Measurements from ENCODE around the gene FAAP20. TPM values are rescaled to one million over a fixed set of nuclear protein-coding genes. Genes with fewer than 3 reads are reported as not detected.

FAAP20 gene
- total and polyA plus RNA-seq, 2 donors (not counting 3 experiments of a cell fraction or from before 2014, with no cell fraction given): 31.5 to 62.6 TPM

GRCh38 chr1:2184531-2184930 is 10.0 kb downstream of the FAAP20 start:
- Histone ChIP-seq H3K36me3 (ENCODE audit: control insufficient read depth in 2 of 2, extremely low read depth in 1 of 2, insufficient read depth in 2 of 2, low read length in 2 of 2) (no peaks in the 10 kb centered on the region), H3K9me1 (replicated peaks; ENCODE audit: control insufficient read depth, extremely low read depth, insufficient read depth, low read length) (no peaks in the 10 kb centered on the region), H4K20me1 (replicated peaks; ENCODE audit: control insufficient read depth, extremely low read depth, insufficient read depth, low read length) (no peaks in the 10 kb centered on the region), H3K4me2 (ENCODE audit: insufficient read depth, low read length) (no peak overlapping the region), H3K9ac (replicated peaks; ENCODE audit: extremely low read depth, insufficient read depth, low read length) (no peak overlapping the region), H3K27ac (ENCODE audit: insufficient read depth, low read depth, low read length) (no peak overlapping the region), H3K27me3 (ENCODE audit: control insufficient read depth in 2 of 2, insufficient read depth in 2 of 2, low read length in 2 of 2) (no peaks in the 10 kb centered on the region), H3K4me1 (ENCODE audit: control insufficient read depth, extremely low read depth, insufficient read depth, low read length) (no peaks in the 10 kb centered on the region), H3K4me3 (replicated peaks in 1 of 3; ENCODE audit: insufficient read depth in 1 of 3, low read depth in 1 of 3, low read length in 3 of 3) (no peak overlapping the region), H2AFZ (ENCODE audit: low read depth, low read length) (no peak overlapping the region), H3K9me3 (replicated peaks; ENCODE audit: control insufficient read depth, insufficient read depth, low read length) (no peaks in the 10 kb centered on the region), H3K79me2 (ENCODE audit: control insufficient read depth, insufficient read depth, low read length) (no peaks in the 10 kb centered on the region)
- TF ChIP-seq POLR2AphosphoS5 (IDR thresholded peaks at IDR 0.05; ENCODE audit: insufficient read depth, low read depth, low read length) (no peak), GATA2 (IDR thresholded peaks at IDR 0.05; ENCODE audit: insufficient read depth, insufficient read length, low read depth, low read length) (no peak), JUN (IDR thresholded peaks at IDR 0.05; ENCODE audit: borderline replicate concordance, insufficient read depth, insufficient read length, low read depth) (no peak), MYC (IDR thresholded peaks at IDR 0.05; ENCODE audit: low read depth, low read length) (no peak), CTCF (IDR thresholded peaks at IDR 0.05; ENCODE audit: extremely low read depth in 1 of 2, insufficient read depth in 1 of 2, low read depth in 1 of 2, low read length in 2 of 2) (no peak), EZH2 (IDR thresholded peaks at IDR 0.05; ENCODE audit: borderline replicate concordance, low read depth, low read length, severe bottlenecking) (no peak), MAX (IDR thresholded peaks at IDR 0.05; ENCODE audit: insufficient read depth, insufficient read length) (no peak), FOS (IDR thresholded peaks at IDR 0.05; ENCODE audit: borderline replicate concordance, insufficient read depth, low read length) (no peak), POLR2A (IDR thresholded peaks at IDR 0.05; ENCODE audit: low read depth, low read length) (no peak)
- DNase-seq (ENCODE audit: low read depth, low spot score) (no peak), FAIRE-seq (no peak)
- dilution Hi-C loops (cut with MboI; ENCODE audit: extremely low pct_ligation_motif_present, low sequenced_read_pairs): no loop called here
- intact Hi-C loops (cut with micrococcal nuclease): no loop called here
- ChIA-PET POLR2A (no interaction called here), CTCF (interaction anchor here (2.6 kb wide), 1 partner anchor 10 kb away, joined by 14 read pairs; no protein-coding TSS in a partner anchor)
- no TSS peak for BruUV-seq (replicated peaks)
